HepG2 (cell line): ENCODE measurements around the gene GRB7. TPM values are rescaled to one million over a fixed set of nuclear protein-coding genes. Genes with fewer than 3 reads are reported as not detected.

Experiments
- ELF3 ChIP-seq: IDR thresholded peaks from 2 replicates; pipeline ENCODE4 v1.6.1; 2016; ENCODE audit warnings: missing genetic modification reagents, missing compliant biosample characterization
- FOXJ3 ChIP-seq: sonication (generic); formaldehyde crosslinking; IDR thresholded peaks from 2 replicates; pipeline ENCODE4 v1.4.0; 2020; ENCODE audit warnings: missing genetic modification reagents, mild to moderate bottlenecking, borderline replicate concordance
- NFRKB ChIP-seq: fragments of 450-650 bp; IDR thresholded peaks from 2 replicates; pipeline ENCODE4 v1.6.1; 2017
- NR2F2 ChIP-seq: IDR thresholded peaks from 2 replicates; pipeline ENCODE4 v1.6.1; 2012; ENCODE audit warnings: low read depth, inconsistent platforms, borderline replicate concordance
- REPIN1 ChIP-seq: sonication (generic); formaldehyde crosslinking; IDR thresholded peaks from 2 replicates; pipeline ENCODE4 v1.8.0; 2022; ENCODE audit warnings: missing genetic modification reagents, low read depth, mild to moderate bottlenecking, borderline replicate concordance
- SOX6 ChIP-seq, 2 experiments: fragments of 450-650 bp in 1 of 2; sonication (generic) in 1 of 2; formaldehyde crosslinking in 1 of 2; IDR thresholded peaks; 2 replicates each; pipeline versions ENCODE4 v1.4.0 to v1.6.1; 2017 to 2020; ENCODE audit warnings: antibody characterized with exemption in 1 of 2, mild to moderate bottlenecking in 1 of 2, missing genetic modification reagents in 1 of 2
- SP4 ChIP-seq: sonication (generic); formaldehyde crosslinking; IDR thresholded peaks from 2 replicates; pipeline ENCODE4 v1.8.1; 2023; ENCODE audit warnings: mild to moderate bottlenecking, missing genetic modification reagents
- ZNF256 ChIP-seq: sonication (generic); formaldehyde crosslinking; conservative IDR thresholded peaks from 2 replicates; pipeline ENCODE4 v1.4.0; 2020; ENCODE audit warnings: missing genetic modification reagents
- ZNF501 ChIP-seq: sonication (generic); formaldehyde crosslinking; IDR thresholded peaks from 2 replicates; pipeline ENCODE4 v1.5.1; 2020; ENCODE audit warnings: mild to moderate bottlenecking, moderate library complexity, missing genetic modification reagents
- ZNF572 ChIP-seq: sonication (generic); formaldehyde crosslinking; IDR thresholded peaks from 2 replicates; pipeline ENCODE4 v1.5.1; 2020; ENCODE audit warnings: mild to moderate bottlenecking, missing genetic modification reagents
- ZNF674 ChIP-seq: sonication (generic); formaldehyde crosslinking; IDR thresholded peaks from 2 replicates; pipeline ENCODE4 v1.5.0; 2020; ENCODE audit warnings: low read depth, mild to moderate bottlenecking, missing genetic modification reagents
- ZNF724P ChIP-seq: sonication (generic); formaldehyde crosslinking; IDR thresholded peaks from 2 replicates; pipeline ENCODE4 v1.8.0; 2022; ENCODE audit warnings: missing genetic modification reagents, borderline replicate concordance
- ZSCAN22 ChIP-seq: sonication (generic); formaldehyde crosslinking; IDR thresholded peaks from 2 replicates; pipeline ENCODE4 v1.4.0; 2020; ENCODE audit warnings: mild to moderate bottlenecking, missing genetic modification reagents
- polyA plus RNA-seq, 8 experiments: library from polyadenylated mRNA; depleted of rRNA in 3 of 8; stranded (reverse) in 7 of 8; unstranded in 1 of 8; fragments of >200 nt; fragmentation: Illumina TruSeq in 4 of 8; extraction: Trizol in 4 of 8; gene quantifications; 2 replicates each; pipeline versions ENCODE4 v1.2.1 to v1.2.3, GENCODE V29; 2011 to 2016; ENCODE audit warnings: low read depth in 4 of 8, missing spikeins in 1 of 8, mixed read lengths in 1 of 8; ENCODE audit not compliant: insufficient read depth in 1 of 8
- total RNA-seq, 5 experiments: library from RNA; depleted of rRNA; stranded (reverse); fragments of >200 nt; fragmentation: Illumina TruSeq; extraction: Trizol; gene quantifications; 2 replicates each; pipeline ENCODE4 v1.2.3, GENCODE V29; 2016; ENCODE audit warnings: low read depth in 1 of 5
- TF ChIP-seq, protein P1 (sequence below): IDR thresholded peaks from 2 replicates; pipeline ENCODE4 v1.6.1; 2018; ENCODE audit warnings: missing genetic modification reagents
- TF ChIP-seq, protein P2 (sequence below): sonication (generic); formaldehyde crosslinking; conservative IDR thresholded peaks from 2 replicates; pipeline ENCODE4 v1.4.0; 2020; ENCODE audit warnings: mild to moderate bottlenecking, missing genetic modification reagents, moderate library complexity
- TF ChIP-seq, protein P3 (sequence below): sonication (generic); formaldehyde crosslinking; IDR thresholded peaks from 2 replicates; pipeline ENCODE4 v1.4.0; 2020; ENCODE audit warnings: missing genetic modification reagents
- TF ChIP-seq, protein P4 (sequence below): IDR thresholded peaks from 2 replicates; pipeline ENCODE4 v1.6.1; 2016; ENCODE audit warnings: mild to moderate bottlenecking
- TF ChIP-seq, protein P5 (sequence below): sonication (generic); formaldehyde crosslinking; IDR thresholded peaks from 2 replicates; pipeline ENCODE4 v1.8.0; 2022; ENCODE audit warnings: missing genetic modification reagents, mild to moderate bottlenecking, borderline replicate concordance

Gene GRB7
- total and polyA plus RNA-seq, 2 of the 13 experiments (the other 11 are each of a cell fraction or from before 2014, with no cell fraction given), result 60.2 to 77.7 TPM

DNA sequence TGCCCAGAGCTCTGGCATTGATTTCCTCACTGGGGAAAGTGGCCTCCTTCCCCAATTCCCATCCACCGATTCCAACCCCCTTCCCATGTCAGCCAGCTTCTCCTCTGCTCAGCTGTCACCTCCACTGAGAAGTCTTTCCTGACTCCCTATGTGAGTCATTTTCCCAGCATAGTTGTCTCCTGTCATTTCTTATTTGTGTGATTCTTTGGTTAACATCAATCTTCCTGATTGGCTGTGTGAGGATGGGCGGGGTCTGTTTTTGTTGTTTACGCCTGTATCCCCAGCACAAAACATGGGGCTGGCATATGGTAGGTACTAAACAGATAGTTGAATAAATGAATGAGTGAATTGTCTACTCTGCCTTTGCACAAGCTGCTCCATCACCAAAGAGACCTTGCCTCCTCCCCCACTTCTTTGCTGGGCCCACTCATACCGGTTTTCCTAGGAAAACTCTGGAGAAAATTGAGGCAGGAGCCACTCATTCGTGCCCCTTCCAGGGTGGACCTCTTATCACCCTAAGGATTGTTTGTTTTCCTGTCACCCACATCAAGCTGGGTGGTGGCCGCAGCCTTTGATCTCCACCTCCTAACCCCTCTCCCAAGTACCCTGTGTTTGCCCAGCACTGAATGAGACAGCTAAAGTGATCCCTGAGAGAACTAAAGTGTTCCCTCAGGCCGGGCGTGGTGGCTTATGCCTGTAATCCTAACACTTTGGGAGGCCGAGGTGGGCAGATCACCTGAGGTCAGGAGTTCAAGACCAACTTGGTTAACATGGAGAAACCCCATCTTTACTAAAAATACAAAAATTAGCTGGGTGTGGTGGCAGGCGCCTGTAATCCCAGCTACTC lies 1.2 kb upstream of the GRB7 start (continued):
- TF ChIP-seq, protein P1, sequence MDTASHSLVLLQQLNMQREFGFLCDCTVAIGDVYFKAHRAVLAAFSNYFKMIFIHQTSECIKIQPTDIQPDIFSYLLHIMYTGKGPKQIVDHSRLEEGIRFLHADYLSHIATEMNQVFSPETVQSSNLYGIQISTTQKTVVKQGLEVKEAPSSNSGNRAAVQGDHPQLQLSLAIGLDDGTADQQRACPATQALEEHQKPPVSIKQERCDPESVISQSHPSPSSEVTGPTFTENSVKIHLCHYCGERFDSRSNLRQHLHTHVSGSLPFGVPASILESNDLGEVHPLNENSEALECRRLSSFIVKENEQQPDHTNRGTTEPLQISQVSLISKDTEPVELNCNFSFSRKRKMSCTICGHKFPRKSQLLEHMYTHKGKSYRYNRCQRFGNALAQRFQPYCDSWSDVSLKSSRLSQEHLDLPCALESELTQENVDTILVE (CRISPR knock-in tag), result peak; percentile 56; the same call in 1 of the 2 replicates
- TF ChIP-seq SOX6 (IDR thresholded peaks at IDR 0.05) (no peak), SOX6 (CRISPR knock-in tag; IDR thresholded peaks at IDR 0.05) (peak; percentile 75), ZSCAN22 (CRISPR knock-in tag) (no peak), ZNF501 (CRISPR knock-in tag) (peak; percentile 36; the same call in 1 of the 2 replicates), NR2F2 (peak; percentile 92), NFRKB (no peak), FOXJ3 (peak; percentile 42; the same call in 1 of the 2 replicates), SP4 (CRISPR knock-in tag) (no peak), ZNF572 (CRISPR knock-in tag) (no peak), ZNF674 (CRISPR knock-in tag) (no peak), ZNF256 (CRISPR knock-in tag) (no peak), REPIN1 (CRISPR knock-in tag) (no peak), ZNF724P (CRISPR knock-in tag) (peak; percentile 27; the same call in 1 of the 2 replicates), ELF3 (CRISPR knock-in tag) (peak; percentile 54)
- TF ChIP-seq, protein P2, sequence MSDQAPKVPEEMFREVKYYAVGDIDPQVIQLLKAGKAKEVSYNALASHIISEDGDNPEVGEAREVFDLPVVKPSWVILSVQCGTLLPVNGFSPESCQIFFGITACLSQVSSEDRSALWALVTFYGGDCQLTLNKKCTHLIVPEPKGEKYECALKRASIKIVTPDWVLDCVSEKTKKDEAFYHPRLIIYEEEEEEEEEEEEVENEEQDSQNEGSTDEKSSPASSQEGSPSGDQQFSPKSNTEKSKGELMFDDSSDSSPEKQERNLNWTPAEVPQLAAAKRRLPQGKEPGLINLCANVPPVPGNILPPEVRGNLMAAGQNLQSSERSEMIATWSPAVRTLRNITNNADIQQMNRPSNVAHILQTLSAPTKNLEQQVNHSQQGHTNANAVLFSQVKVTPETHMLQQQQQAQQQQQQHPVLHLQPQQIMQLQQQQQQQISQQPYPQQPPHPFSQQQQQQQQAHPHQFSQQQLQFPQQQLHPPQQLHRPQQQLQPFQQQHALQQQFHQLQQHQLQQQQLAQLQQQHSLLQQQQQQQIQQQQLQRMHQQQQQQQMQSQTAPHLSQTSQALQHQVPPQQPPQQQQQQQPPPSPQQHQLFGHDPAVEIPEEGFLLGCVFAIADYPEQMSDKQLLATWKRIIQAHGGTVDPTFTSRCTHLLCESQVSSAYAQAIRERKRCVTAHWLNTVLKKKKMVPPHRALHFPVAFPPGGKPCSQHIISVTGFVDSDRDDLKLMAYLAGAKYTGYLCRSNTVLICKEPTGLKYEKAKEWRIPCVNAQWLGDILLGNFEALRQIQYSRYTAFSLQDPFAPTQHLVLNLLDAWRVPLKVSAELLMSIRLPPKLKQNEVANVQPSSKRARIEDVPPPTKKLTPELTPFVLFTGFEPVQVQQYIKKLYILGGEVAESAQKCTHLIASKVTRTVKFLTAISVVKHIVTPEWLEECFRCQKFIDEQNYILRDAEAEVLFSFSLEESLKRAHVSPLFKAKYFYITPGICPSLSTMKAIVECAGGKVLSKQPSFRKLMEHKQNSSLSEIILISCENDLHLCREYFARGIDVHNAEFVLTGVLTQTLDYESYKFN, result peak; percentile 82
- TF ChIP-seq, protein P3, sequence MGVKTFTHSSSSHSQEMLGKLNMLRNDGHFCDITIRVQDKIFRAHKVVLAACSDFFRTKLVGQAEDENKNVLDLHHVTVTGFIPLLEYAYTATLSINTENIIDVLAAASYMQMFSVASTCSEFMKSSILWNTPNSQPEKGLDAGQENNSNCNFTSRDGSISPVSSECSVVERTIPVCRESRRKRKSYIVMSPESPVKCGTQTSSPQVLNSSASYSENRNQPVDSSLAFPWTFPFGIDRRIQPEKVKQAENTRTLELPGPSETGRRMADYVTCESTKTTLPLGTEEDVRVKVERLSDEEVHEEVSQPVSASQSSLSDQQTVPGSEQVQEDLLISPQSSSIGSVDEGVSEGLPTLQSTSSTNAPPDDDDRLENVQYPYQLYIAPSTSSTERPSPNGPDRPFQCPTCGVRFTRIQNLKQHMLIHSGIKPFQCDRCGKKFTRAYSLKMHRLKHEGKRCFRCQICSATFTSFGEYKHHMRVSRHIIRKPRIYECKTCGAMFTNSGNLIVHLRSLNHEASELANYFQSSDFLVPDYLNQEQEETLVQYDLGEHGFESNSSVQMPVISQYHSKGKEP (CRISPR knock-in tag), result no peak
- TF ChIP-seq, protein P4, sequence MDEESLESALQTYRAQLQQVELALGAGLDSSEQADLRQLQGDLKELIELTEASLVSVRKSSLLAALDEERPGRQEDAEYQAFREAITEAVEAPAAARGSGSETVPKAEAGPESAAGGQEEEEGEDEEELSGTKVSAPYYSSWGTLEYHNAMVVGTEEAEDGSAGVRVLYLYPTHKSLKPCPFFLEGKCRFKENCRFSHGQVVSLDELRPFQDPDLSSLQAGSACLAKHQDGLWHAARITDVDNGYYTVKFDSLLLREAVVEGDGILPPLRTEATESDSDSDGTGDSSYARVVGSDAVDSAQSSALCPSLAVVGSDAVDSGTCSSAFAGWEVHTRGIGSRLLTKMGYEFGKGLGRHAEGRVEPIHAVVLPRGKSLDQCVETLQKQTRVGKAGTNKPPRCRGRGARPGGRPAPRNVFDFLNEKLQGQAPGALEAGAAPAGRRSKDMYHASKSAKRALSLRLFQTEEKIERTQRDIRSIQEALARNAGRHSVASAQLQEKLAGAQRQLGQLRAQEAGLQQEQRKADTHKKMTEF, result peak; percentile 57; the same call in 1 of the 2 replicates
- TF ChIP-seq, protein P5, sequence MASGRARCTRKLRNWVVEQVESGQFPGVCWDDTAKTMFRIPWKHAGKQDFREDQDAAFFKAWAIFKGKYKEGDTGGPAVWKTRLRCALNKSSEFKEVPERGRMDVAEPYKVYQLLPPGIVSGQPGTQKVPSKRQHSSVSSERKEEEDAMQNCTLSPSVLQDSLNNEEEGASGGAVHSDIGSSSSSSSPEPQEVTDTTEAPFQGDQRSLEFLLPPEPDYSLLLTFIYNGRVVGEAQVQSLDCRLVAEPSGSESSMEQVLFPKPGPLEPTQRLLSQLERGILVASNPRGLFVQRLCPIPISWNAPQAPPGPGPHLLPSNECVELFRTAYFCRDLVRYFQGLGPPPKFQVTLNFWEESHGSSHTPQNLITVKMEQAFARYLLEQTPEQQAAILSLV (CRISPR knock-in tag), result no peak
